GM18505 (cell line): ENCODE data around the gene PCP4L1.
"Not testable (repeated sequence)": the region's sequence is repeated elsewhere in the genome, so short reads cannot be mapped to it uniquely, and the experiment has no call there.

Source experiments
- ATAC-seq: cut with Tn5 transposase; IDR thresholded peaks from one replicate; pipeline ENCODE4 v1.9.1; 2021; ENCODE audit not compliant: unreplicated experiment
- POLR2A ChIP-seq: IDR thresholded peaks from 4 replicates; pipeline ENCODE4 v1.6.1; 2011; ENCODE audit warnings: borderline replicate concordance; ENCODE audit not compliant: insufficient read depth, insufficient read length; ENCODE audit errors: extremely low read depth

PCP4L1 gene

GRCh38 chr1:161241682-161242081 lies 16.9 kb upstream of the PCP4L1 start:
- no peak for ATAC-seq
- TF ChIP-seq POLR2A = no peak

GRCh38 chr1:161242313-161242712 lies 16.2 kb upstream of the PCP4L1 start:
- no peak for TF ChIP-seq POLR2A
- no peak for ATAC-seq

DNA sequence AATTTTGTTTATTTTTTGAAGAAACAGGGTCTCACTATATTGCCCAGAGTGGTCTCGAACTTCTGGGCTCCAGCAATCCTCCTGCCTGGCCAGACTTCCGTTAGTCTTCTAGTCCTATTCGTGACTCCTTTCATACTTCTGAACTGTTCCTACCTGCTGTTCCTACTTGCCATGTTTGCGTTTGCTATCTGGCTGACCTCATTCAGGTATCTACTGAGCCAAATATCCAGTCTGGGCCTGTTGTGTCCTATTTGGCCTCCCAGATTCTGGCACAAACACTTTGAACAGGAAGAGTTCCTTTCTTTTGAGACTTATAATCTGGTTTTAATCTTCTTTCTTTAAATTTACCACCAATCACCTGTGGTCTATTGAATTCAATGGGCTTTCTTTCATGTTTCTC lies 13.7 kb upstream of the PCP4L1 start:
- no peak for ATAC-seq
- no peak for TF ChIP-seq POLR2A

DNA sequence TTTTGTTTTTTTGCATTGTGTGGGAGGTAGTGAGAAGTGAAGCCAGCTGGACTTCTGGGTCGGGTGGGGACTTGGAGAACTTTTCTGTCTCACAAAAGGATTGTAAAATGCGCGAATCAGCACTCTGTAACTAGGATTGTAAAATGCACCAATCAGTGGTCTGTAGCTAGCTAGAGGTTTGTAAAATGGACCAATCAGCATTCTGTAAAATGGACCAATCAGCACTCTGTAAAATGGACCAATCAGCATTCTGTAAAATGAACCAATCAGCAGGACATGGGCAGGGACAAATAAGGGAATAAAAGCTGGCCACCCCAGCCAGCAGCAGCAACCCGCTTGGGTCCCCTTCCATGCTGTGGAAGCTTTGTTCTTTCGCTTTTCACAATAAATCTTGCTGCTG lies 8.4 kb upstream of the PCP4L1 start:
- not testable (repeated sequence) for ATAC-seq

- TF ChIP-seq POLR2A = no peak
- no peak for ATAC-seq
Observed at GRCh38 chr1:161250829-161251228, 7.7 kb upstream of the PCP4L1 start.

DNA sequence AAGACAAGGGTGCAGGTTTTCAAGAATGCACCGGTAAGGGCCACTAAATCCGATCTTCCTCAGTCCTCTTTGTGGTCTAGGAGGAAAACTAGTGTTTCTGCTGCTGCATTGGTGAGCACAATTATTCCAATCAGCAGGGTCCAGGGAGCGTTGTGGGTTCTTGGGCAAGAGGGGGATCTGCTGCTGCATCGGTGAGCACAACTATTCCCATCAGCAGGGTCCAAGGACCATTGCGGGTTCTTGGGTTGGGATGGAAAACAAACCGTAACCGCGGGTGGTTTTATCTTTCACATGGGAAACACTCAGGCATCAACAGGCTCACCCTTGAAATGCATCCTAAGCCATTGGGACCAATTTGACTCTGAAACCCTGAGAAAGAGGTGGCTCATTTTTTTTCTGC lies 7.0 kb upstream of the PCP4L1 start:
- TF ChIP-seq POLR2A = no peak
- no peak for ATAC-seq

DNA sequence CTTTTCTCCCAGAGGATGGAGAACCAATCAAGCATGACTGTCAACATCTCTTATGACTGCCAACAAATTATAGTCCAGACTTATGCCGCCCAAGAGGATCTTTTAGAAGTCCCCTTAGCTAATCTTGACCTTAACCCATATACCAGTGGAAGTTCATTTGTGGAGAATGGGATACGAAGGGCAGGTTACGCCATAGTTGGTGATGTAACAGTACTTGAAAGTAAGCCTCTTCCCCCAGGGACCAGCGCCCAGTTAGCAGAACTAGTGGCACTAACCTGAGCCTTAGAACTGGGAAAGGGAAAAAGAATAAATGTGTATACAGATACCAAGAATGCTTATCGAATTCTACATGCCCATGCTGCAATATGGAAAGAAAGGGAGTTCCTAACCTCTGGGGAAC lies 3.2 kb upstream of the PCP4L1 start:
- not testable (repeated sequence) for ATAC-seq

GRCh38 chr1:161255955-161256520 lies 2.5 kb upstream of the PCP4L1 start:
- not testable (repeated sequence) for ATAC-seq

DNA sequence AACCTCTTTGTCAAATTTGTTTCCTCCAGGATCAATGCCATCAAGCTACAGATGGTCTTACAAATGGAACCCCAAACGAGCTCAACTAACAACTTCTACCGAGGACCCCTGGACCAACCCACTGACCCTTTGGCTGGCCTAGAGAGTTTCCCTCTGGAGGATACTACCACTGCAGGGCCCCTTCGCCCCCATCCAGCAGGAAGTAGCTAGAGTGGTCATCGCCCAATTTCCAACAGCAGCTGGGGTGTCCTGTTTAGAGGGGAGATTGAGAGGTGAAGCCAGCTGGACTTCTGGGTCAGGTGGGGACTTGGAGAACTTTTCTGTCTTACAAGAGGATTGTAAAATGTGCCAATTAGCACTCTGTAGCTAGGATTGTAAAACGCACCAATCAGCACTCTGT lies 1.4 kb upstream of the PCP4L1 start:
- not testable (repeated sequence) for ATAC-seq

GRCh38 chr1:161259345-161259702 lies 779 bp downstream of the PCP4L1 start:
- no peak for TF ChIP-seq POLR2A

DNA sequence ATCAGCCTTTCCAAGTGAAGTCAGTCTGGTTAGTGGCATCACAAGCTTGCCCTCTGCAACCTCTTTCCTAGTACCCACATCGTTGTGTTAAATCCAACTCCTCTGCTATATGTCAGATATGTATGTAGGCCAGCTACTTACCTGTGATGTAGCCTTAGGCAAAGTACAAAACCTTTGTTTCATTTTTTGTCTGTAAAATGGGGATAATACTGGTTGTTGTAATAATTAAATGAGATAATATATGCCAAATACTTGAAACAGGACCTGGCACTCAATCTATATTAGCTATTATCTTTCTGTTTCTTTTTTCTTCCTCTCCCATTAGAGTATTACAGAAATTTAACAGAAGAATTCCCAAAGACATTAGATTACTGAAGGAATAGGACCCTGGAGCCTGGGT lies 1.2 kb downstream of the PCP4L1 start:
- TF ChIP-seq POLR2A = no peak
- ATAC-seq = no peak

More at GRCh38 chr1:161259345-161259702, 779 bp downstream of the PCP4L1 start:
- no peak for ATAC-seq

DNA sequence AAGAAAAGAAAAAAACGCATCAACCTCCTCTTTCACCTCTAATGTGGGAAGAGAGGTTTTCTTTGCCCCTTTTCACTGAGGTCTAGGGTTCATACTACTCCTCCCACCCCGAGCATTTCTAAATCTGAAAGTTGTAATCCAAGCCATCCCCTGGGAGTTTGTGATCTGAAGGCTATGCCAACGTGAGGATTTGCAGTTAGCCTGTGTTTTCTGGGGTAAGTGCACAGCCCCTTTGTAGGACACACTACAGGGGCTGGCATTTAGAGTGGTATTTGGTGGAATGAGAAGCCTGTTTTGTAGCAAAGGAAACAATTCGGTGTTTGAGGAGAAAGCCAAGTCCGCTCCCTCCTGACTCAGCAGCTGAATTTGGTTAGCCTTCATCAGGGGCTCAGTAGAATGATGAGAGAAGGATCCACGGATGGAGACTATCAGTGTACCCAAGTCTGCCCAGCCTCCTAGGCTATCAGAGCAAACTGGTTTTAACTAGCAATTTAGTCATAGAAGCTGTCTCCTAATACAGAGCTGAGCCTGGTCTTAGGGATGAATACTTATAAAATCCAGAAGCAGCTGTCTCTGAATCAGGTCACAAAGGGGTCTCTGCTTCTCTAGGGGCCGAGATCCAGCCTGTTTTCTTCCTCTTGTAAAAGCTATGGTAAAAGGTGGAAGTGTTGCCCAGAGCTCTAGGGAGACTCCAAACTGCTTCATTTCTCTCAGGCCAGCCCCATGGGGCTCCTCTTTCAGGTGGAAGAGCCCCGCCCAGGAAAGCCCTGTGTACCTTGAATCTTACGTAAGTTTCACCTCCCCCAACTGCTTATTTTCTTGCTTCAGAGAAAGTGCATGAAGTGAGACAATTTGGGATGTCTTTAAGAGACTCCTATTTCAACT lies 2.1 kb downstream of the PCP4L1 start:
- peak; percentile 41 for ATAC-seq

GRCh38 chr1:161261261-161262235 lies 3.0 kb downstream of the PCP4L1 start:
- no peak for TF ChIP-seq POLR2A
- peak; percentile 54 for ATAC-seq

More for the DNA sequence above, 2.1 kb downstream of the PCP4L1 start:
- no peak for TF ChIP-seq POLR2A

- TF ChIP-seq POLR2A = no peak
- no peak for ATAC-seq
Observed at GRCh38 chr1:161265305-161265704, 6.8 kb downstream of the PCP4L1 start.
